GM21723 (cell line): ENCODE results near the gene TMEM269.

ENCODE experiments used
- ATAC-seq: cut with Tn5 transposase; IDR thresholded peaks from one replicate; pipeline ENCODE4 v1.9.1; 2021; ENCODE audit warnings: mild to moderate bottlenecking, moderate library complexity; ENCODE audit not compliant: unreplicated experiment

TMEM269 gene

DNA sequence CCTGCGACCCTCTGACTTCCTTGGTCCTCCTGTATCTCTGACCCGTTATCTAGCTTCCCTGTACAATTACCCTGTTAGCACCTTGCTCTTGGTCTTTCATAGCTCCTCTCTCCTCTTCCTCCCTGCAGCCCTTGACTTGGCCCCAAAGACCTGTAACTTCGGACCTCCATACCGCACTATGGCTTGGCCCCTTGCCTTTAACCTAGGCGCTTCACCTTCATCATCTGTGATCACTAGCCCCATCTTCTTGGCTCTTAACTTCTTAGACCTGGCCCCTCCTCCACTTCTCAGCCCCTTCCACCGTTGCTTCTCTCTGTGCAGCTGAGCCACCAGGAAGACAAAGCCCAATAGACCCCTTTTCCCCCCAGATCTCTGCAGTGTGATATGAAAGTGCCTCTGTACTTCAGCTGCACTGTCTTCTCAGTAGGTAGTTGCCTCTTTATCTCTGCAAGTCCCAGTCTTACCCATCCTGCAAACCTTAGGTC lies 62.4 kb downstream of the TMEM269 start:
- ATAC-seq, result no peak

DNA sequence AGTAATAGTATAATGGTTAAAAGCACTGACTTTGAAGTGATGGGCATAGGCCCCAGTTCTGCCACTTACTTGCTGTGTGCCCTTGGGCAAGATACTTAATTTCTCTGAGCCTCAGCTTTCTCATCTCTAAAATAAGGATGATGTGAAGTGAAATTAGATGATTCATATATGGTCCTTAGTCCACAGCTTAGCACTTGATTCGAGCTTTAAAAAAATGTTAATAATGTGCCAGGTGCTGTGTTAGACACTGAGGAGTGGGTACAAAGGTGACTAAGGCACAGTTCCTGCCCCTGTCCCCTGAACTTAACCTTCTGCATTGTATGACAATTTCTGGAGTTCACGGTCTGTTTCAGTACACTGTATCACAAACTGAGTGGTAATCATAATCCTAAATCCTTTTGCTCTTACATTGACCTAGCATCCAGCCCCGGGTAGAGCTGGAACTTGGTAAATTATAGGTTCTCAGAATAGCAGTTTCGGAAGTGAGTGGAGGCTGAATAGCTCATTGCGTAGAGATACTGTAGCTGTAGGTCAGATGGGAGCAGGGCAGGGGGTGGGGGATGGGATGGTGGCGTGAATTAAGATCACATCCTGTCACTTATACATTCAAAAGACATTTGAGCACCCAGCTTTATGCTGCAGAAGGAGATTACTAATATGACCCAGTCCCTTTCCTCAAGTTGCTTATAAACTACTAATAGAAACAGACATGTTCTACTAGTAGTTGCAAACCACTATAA lies 63.1 kb downstream of the TMEM269 start:
- no peak for ATAC-seq

DNA sequence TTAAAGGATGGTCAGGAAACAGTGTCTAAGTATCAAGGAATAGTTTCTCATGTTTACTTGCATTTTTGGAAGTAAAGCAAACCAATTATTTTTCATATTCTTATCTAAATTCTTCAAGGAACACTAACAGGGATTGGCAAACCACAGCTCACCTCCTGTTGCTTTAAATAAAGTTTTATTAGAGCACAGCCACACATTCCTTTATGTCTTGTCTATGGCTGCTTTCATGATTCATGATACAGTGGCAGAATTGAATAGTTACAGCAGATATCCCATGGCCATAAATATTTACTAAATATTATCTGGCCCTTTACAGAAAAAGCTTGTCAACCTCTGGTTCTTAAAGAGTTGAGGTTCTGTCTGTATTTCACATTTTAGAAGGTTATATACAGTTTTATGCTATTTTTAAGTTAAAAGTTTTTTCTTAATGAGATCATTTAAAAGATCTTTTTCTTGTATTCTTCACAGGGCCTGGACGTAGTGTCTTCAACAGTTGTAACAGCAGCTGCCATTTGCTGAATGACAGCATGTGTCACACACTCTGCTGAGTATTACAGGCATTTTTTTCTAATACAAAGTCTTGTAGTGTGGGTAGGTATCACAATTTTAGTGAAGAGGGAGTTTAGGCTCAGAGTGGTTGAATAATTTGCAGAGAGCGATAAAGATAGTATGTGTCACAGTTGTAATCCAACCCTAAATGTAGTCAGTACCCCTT lies 64.2 kb downstream of the TMEM269 start:
- ATAC-seq, result no peak

DNA sequence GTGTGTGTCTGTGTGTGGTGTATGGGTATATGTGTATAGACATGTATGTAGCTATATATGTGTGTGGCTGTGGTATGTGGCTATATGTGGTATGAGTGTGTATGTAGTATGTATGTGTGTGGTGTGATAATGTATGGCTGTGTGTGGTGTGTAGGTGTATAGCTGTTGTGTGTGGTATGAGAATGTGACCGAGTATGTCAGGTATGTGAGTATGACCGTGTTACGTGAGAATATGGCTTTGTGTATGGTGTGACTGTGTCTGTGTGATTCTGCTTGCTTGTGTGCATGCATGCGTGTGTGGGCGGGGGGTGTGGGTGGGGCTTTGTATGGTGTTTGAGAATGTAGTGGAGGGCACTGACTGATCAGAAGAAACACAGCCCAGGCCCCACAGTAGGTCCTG lies 65.2 kb downstream of the TMEM269 start:
- ATAC-seq, result no peak
